ENCODE results near the gene QSOX2.

GRCh38 chr9:136247947-136248637 is 2.5 kb upstream of the QSOX2 start:
- TF ChIP-seq CTCF (IDR thresholded peaks at IDR 0.05) (no peak), PBX3 (IDR thresholded peaks at IDR 0.05) (no peak), POLR2A (IDR thresholded peaks at IDR 0.05; ENCODE audit: low read length) (no peak), TFCP2L1 (CRISPR knock-in tag; IDR thresholded peaks at IDR 0.05) (no peak)
